HCT116 (cell line): Measurements from ENCODE around the gene FBXL4.

Experiments used
- CTCF ChIP-seq, 3 experiments: fragments of 200-600 bp in 1 of 3; sonication (generic) in 1 of 3; IDR thresholded peaks in 2 of 3; conservative IDR thresholded peaks in 1 of 3; 2 replicates each; pipeline ENCODE4 v1.5.1; 2012 to 2017; ENCODE audit warnings: low read depth in 2 of 3, low read length in 2 of 3, antibody characterized with exemption in 1 of 3, borderline replicate concordance in 1 of 3, control low read depth in 1 of 3, mild to moderate bottlenecking in 1 of 3, mixed read lengths in 1 of 3, mixed run types in 1 of 3, moderate library complexity in 1 of 3; ENCODE audit not compliant: insufficient read depth in 1 of 3
- ELF1 ChIP-seq: IDR thresholded peaks from 2 replicates; pipeline ENCODE4 v1.6.1; 2012; ENCODE audit warnings: low read depth, borderline replicate concordance
- EZH2 ChIP-seq: fragments of 200-600 bp; sonication (generic); IDR thresholded peaks from 2 replicates; pipeline ENCODE4 v1.6.1; 2017; ENCODE audit warnings: antibody characterized with exemption, mixed run types
- POLR2A ChIP-seq: IDR thresholded peaks from 2 replicates; pipeline ENCODE4 v1.7.0; 2011; ENCODE audit warnings: borderline replicate concordance; ENCODE audit not compliant: insufficient read depth, insufficient read length; ENCODE audit errors: extremely low read depth
- POLR2AphosphoS5 ChIP-seq: IDR thresholded peaks from 2 replicates; pipeline ENCODE4 v1.6.1; 2011; ENCODE audit warnings: mild to moderate bottlenecking, low read depth, low read length, moderate library complexity
- RAD21 ChIP-seq: IDR thresholded peaks from 2 replicates; pipeline ENCODE4 v1.6.1; 2012; ENCODE audit warnings: low read depth, mild to moderate bottlenecking
- ZBTB33 ChIP-seq: IDR thresholded peaks from 2 replicates; pipeline ENCODE4 v1.6.1; 2011; ENCODE audit warnings: mild to moderate bottlenecking, low read length, moderate library complexity; ENCODE audit not compliant: insufficient replicate concordance; ENCODE audit errors: extremely low read depth
- ZFX ChIP-seq: fragments of 450-650 bp; IDR thresholded peaks from 2 replicates; pipeline ENCODE4 v1.6.1; 2017
- ZNF274 ChIP-seq: fragments of 200-500 bp; sonication (Bioruptor generic); IDR thresholded peaks from 2 replicates; pipeline ENCODE4 v1.6.1; 2014; ENCODE audit warnings: mild to moderate bottlenecking, low read depth, low read length, inconsistent platforms
- TF ChIP-seq, protein P1 (sequence below): IDR thresholded peaks from 2 replicates; pipeline ENCODE4 v1.6.1; 2012
- TF ChIP-seq, protein P2 (sequence below): IDR thresholded peaks from 2 replicates; pipeline ENCODE4 v1.6.1; 2012; ENCODE audit warnings: low read depth

- TF ChIP-seq POLR2A (no peak), ELF1 (no peak), CTCF (IDR thresholded peaks at IDR 0.05 in 2 of 3, conservative IDR thresholded peaks at IDR 0.05 in 1 of 3; ENCODE audit: borderline replicate concordance in 1 of 3, insufficient read depth in 1 of 3, low read depth in 2 of 3, low read length in 2 of 3) (no peak), RAD21 (no peak), ZBTB33 (no peak), ZNF274 (no peak), EZH2 (no peak), ZFX (no peak), POLR2AphosphoS5 (no peak)
- TF ChIP-seq, protein P1, sequence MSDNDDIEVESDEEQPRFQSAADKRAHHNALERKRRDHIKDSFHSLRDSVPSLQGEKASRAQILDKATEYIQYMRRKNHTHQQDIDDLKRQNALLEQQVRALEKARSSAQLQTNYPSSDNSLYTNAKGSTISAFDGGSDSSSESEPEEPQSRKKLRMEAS: no peak
- TF ChIP-seq, protein P2, sequence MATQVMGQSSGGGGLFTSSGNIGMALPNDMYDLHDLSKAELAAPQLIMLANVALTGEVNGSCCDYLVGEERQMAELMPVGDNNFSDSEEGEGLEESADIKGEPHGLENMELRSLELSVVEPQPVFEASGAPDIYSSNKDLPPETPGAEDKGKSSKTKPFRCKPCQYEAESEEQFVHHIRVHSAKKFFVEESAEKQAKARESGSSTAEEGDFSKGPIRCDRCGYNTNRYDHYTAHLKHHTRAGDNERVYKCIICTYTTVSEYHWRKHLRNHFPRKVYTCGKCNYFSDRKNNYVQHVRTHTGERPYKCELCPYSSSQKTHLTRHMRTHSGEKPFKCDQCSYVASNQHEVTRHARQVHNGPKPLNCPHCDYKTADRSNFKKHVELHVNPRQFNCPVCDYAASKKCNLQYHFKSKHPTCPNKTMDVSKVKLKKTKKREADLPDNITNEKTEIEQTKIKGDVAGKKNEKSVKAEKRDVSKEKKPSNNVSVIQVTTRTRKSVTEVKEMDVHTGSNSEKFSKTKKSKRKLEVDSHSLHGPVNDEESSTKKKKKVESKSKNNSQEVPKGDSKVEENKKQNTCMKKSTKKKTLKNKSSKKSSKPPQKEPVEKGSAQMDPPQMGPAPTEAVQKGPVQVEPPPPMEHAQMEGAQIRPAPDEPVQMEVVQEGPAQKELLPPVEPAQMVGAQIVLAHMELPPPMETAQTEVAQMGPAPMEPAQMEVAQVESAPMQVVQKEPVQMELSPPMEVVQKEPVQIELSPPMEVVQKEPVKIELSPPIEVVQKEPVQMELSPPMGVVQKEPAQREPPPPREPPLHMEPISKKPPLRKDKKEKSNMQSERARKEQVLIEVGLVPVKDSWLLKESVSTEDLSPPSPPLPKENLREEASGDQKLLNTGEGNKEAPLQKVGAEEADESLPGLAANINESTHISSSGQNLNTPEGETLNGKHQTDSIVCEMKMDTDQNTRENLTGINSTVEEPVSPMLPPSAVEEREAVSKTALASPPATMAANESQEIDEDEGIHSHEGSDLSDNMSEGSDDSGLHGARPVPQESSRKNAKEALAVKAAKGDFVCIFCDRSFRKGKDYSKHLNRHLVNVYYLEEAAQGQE: no peak
Observed at GRCh38 chr6:98877250-98877649, 70.5 kb downstream of the FBXL4 start.
